Cardiac fibroblast (primary cell): ENCODE measurements around the gene ARL13B.
"Not testable (repeated sequence)": the region's sequence is repeated elsewhere in the genome, so short reads cannot be mapped to it uniquely, and the experiment has no call there.

Source experiments
- DNase-seq, 2 donors: peaks; one replicate each; pipeline versions ENCODE4 v3.0.0 to v3.0.0-alpha.2; 2010; ENCODE audit warnings: low read depth in 2 of 2
- H3K4me3 ChIP-seq, 2 donors: replicated peaks in 1 of 2; 1 replicate in 1 of 2; 2 replicates in 1 of 2; pipeline ENCODE4 v1.5.1; 2011; ENCODE audit warnings: low read depth in 2 of 2, low read length in 2 of 2, mild to moderate bottlenecking in 2 of 2, moderate library complexity in 1 of 2
- TF ChIP-seq, protein P1 (sequence below): IDR thresholded peaks from one replicate; pipeline ENCODE4 v1.5.1; 2011; ENCODE audit warnings: low read depth, mild to moderate bottlenecking, low read length, inconsistent platforms

ARL13B gene

DNA sequence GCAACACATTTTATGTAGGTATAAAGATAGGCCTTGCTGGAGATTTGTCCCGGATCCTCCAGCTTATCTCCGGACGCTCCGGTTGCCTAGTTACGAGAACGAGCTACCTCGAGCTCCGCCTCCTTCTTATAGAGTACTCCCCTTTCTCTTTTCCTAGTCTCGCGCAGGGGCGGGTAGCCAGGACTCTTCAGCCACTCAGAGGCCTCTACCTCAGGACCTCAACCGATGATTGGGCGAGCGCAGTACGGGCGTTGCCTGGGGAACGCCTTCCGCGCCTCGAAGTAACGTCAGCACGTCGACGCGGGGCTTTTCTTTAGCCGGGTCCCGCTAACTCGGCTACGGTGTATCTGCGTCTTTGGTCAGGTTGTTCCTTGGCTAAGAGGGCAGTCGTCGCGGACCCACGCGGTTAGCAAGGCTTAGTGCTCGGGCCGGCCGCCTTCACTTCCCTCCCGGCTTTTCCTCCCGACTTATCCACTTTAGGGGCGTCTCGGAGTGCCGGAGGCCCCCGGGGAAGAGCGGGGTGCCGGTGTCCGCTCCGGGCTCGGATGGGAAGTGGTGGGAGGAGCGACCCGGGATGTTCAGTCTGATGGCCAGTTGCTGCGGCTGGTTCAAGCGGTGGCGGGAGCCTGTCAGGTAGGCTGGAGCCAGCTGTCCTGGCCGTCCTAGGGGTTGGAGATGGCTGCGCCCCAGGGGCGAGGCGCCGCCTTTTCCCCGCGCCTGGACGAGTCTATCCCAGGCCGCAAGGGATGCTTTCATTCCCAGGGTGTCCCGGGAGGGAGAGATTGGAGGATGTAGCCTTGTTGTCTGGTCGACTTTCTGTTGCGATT lies at the start of gene ARL13B:
Gene ARL13B, plus strand, starts transcription at position 306 of the 827 bp plus-strand sequence. Its CDS starts 269 bp downstream, at position 575.
- TF ChIP-seq, protein P1, sequence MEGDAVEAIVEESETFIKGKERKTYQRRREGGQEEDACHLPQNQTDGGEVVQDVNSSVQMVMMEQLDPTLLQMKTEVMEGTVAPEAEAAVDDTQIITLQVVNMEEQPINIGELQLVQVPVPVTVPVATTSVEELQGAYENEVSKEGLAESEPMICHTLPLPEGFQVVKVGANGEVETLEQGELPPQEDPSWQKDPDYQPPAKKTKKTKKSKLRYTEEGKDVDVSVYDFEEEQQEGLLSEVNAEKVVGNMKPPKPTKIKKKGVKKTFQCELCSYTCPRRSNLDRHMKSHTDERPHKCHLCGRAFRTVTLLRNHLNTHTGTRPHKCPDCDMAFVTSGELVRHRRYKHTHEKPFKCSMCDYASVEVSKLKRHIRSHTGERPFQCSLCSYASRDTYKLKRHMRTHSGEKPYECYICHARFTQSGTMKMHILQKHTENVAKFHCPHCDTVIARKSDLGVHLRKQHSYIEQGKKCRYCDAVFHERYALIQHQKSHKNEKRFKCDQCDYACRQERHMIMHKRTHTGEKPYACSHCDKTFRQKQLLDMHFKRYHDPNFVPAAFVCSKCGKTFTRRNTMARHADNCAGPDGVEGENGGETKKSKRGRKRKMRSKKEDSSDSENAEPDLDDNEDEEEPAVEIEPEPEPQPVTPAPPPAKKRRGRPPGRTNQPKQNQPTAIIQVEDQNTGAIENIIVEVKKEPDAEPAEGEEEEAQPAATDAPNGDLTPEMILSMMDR: no peak
- peak; percentile 99 for DNase-seq
- peak within 1 kb of the TSS; percentile 93 for H3K4me3 ChIP-seq

DNA sequence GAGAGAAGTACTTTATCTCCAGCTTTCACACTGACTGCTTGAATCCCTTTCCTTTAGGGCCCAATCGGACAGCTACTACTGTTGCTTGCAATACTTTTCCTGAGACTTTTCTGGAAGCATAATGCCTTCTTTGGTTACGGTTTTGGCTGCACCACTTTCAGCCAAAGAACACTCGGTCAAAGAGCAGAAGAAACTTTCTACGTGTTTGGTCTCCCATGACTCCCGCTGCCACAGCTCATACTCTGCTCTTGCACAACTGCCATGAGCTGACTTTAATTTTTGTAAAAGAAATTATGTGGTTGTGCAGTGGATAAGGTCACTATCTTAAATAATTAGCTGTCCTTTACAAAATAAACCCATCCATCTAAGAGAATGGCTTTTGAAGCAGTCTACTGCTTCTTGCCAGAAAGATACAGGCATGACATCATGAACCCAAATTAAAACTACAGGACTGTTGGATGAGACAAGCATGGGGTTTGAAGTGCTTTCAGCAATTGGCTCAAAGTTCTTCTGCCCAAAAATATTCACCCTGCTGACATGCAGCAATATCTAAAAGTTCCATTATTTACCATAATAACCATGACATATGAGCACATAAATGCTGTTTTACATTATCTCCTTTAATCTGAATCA lies 48.2 kb upstream of the ARL13B start:
- TF ChIP-seq, protein P1: no peak
- no peak overlapping the region for H3K4me3 ChIP-seq
- peak in 1 of 2 donors; percentile 19 for DNase-seq

DNA sequence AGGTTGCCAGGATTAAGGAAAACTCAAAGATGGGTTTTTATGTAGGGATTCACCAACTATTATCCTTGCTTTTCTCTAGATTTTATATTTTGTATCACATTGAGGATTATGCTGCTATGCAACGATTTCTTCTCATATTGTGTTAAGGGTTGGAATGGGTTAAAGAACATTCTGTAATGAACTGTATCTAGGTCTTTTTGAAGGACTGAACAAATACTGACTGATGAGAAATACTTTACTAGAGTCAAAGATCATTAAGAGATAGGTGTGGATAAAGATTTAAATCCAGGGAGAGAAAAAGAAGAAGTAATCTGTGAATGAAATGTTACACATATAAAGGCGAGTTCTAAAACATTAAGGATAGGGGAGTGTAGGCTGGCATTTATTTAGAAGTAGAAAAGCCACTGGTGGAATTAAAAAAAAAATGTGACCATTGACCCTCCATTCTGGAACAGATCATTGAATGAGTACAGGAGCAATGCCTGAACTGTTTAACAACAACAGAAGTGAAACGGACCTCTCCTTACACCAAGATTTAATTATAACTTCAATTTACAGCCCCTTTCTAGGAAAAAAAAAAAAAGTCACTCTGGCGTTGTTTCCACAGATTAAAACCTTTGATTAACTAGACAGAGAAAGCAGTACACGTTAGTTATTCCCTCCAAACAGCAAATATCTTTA lies 45.4 kb upstream of the ARL13B start:
- TF ChIP-seq, protein P1: no peak
- no peak overlapping the region for H3K4me3 ChIP-seq
- no peak for DNase-seq

DNA sequence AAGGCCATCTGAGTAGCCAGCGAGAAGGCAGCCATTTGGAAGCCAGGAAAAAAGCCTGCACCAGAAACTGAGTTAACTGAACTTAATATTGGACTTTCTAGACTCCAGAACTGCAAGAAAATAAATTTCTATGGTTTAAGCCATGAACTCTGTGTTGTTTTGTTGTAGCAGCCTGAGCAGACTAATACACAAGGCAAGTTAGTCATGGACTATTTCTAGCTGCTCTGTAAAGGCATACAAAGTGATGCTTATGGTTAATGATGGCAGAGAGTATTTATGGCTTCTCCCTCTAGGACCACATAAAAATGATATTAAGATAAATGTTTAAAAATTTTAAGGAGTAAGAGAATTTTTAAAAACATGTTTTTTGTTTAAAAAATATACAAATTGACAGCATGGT lies 43.4 kb upstream of the ARL13B start:
- TF ChIP-seq, protein P1: no peak
- no peak for DNase-seq
- H3K4me3 ChIP-seq: no peak overlapping the region

DNA sequence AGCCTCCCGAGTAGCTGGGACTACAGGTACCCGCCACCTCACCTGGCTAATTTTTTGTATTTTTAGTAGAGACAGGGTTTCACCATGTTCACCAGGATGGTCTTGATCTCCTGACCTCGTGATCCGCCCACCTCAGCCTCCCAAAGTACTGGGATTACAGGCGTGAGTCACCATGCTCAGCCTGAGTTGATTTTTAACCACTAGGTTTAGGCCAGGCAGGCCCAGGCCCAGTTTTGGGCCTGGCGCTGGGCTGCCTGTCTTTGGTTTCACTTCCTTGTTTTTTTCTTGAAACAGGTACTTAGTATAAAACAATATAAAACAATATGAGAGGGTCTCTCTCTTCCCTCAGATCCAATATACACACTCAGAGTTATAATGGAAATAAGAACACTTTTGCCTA lies 42.5 kb upstream of the ARL13B start:
- not testable (repeated sequence) for H3K4me3 ChIP-seq, DNase-seq

DNA sequence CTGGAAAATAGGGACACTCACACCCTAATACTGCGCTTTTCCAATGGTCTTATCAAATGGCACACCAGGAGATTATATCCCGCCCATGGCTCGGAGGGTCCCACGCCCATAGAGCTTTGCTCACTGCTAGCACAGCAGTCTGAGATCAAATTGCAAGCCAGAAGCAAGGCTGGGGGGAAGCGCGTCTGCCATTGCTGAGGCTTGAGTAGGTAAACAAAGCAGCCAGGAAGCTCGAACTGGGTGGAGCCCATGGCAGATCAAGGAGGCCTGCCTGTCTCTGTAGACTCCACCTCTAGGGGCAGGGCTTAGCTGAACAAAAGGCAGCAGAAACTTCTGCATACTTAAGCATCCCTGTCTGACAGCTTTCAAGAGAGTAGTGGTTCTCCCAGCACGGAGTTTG lies 30.0 kb upstream of the ARL13B start:
- H3K4me3 ChIP-seq, DNase-seq: not testable (repeated sequence)

DNA sequence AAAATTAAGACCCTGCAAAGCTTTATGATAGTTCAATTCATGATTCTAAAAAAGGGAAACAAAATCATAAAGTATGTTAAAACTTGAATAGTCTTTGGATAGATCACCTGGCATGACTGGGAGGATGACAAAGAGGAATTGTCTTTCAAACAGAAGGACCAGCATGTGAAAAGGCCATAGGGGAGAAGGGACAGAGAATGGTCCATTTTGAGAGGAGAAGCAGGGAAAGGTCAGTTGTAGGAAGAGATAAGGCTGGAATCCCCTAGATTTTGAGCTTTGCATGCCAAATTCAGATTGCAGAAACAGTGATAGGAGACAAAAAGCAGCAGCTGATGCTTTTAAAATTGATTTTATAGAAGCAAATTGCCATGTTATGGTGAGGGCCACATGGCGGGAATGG lies 18.9 kb upstream of the ARL13B start:
- no peak overlapping the region for H3K4me3 ChIP-seq
- TF ChIP-seq, protein P1: no peak
- DNase-seq: no peak
